Measurements from ENCODE around the gene ROBO1. TPM values are rescaled to one million over a fixed set of nuclear protein-coding genes. Genes with fewer than 3 reads are reported as not detected.
"Not testable (repeated sequence)": the region's sequence is repeated elsewhere in the genome, so short reads cannot be mapped to it uniquely, and the experiment has no call there.

Gene ROBO1
- total and polyA plus RNA-seq, 2 experiments from 2014 or later: 18.8 to 31.9 TPM

- WGBS, 2 experiments (ENCODE audit: low coverage in 1 of 2, low lambda C conversion rate in 2 of 2, missing lambda C conversion rate in 2 of 2): 82 to 89% methylated on average over 2 of the region's 2 CpGs
- in situ Hi-C loops (cut with MboI): no loop called here
Measured at GRCh38 chr3:79314962-79315361, 452.8 kb downstream of the ROBO1 start.

GRCh38 chr3:79314544-79314943 lies 453.3 kb downstream of the ROBO1 start:
- DNase-seq: no peak
- WGBS, 2 experiments (ENCODE audit: low coverage in 1 of 2, low lambda C conversion rate in 2 of 2, missing lambda C conversion rate in 2 of 2): 96 to 100% methylated on average over 1 of the region's 1 CpG
- Histone ChIP-seq H3K4me3 (no peak overlapping the region), H3K27me3 (replicated peaks; ENCODE audit: insufficient read depth) (no peaks in the 10 kb centered on the region), H3K4me2 (ENCODE audit: unreplicated experiment) (no peak overlapping the region), H3K36me3 (ENCODE audit: low read depth) (no peaks in the 10 kb centered on the region), H3F3A (ENCODE audit: insufficient read depth) (no peaks in the 10 kb centered on the region), H3K79me2 (ENCODE audit: insufficient read depth) (no peaks in the 10 kb centered on the region), H3K9me3 (ENCODE audit: low read depth) (no peaks in the 10 kb centered on the region), H3K27ac (no peak overlapping the region), H3K9me2 (ENCODE audit: insufficient read depth) (no peaks in the 10 kb centered on the region; the same call in 1 of the 2 replicates), H4K20me1 (ENCODE audit: insufficient read depth) (no peaks in the 10 kb centered on the region), H2AFZ (no peak overlapping the region), H3K4me1 (ENCODE audit: insufficient read depth) (no peaks in the 10 kb centered on the region), H3K9ac (no peak overlapping the region)
- in situ Hi-C loops (cut with MboI): no loop called here
- TF ChIP-seq EZH2 (IDR thresholded peaks at IDR 0.05; ENCODE audit: insufficient read depth, poor library complexity, severe bottlenecking): no peak

More at GRCh38 chr3:79314962-79315361, 452.8 kb downstream of the ROBO1 start:
- H3K79me2 ChIP-seq (ENCODE audit: insufficient read depth): no peaks in the 10 kb centered on the region
- no peaks in the 10 kb centered on the region for H4K20me1 ChIP-seq (ENCODE audit: insufficient read depth)
- H3K36me3 ChIP-seq (ENCODE audit: low read depth): no peaks in the 10 kb centered on the region
- H3K9me2 ChIP-seq (ENCODE audit: insufficient read depth): no peaks in the 10 kb centered on the region; the same call in 1 of the 2 replicates
- no peaks in the 10 kb centered on the region for H3F3A ChIP-seq (ENCODE audit: insufficient read depth)
- H3K9me3 ChIP-seq (ENCODE audit: low read depth): no peaks in the 10 kb centered on the region
- H2AFZ ChIP-seq: no peak overlapping the region
- H3K9ac ChIP-seq: no peak overlapping the region
- no peak for TF ChIP-seq EZH2 (IDR thresholded peaks at IDR 0.05; ENCODE audit: insufficient read depth, poor library complexity, severe bottlenecking)
- no peak for TF ChIP-seq EZH2phosphoT487 (IDR thresholded peaks at IDR 0.05; ENCODE audit: insufficient read depth, low read depth)
- H3K4me3 ChIP-seq: no peak overlapping the region
- no peak for DNase-seq
- H3K4me1 ChIP-seq (ENCODE audit: insufficient read depth): no peaks in the 10 kb centered on the region
- H3K27me3 ChIP-seq (replicated peaks; ENCODE audit: insufficient read depth): no peaks in the 10 kb centered on the region
- H3K27ac ChIP-seq: no peak overlapping the region
- no peak overlapping the region for H3K4me2 ChIP-seq (ENCODE audit: unreplicated experiment)

- Histone ChIP-seq H3K4me1 (ENCODE audit: insufficient read depth) (no peaks in the 10 kb centered on the region), H3K27ac (no peak overlapping the region), H3K9ac (no peak overlapping the region), H3K9me2 (ENCODE audit: insufficient read depth) (no peaks in the 10 kb centered on the region), H3K36me3 (ENCODE audit: low read depth) (no peaks in the 10 kb centered on the region), H4K20me1 (ENCODE audit: insufficient read depth) (no peaks in the 10 kb centered on the region), H3K27me3 (replicated peaks; ENCODE audit: insufficient read depth) (no peaks in the 10 kb centered on the region), H3K4me2 (ENCODE audit: unreplicated experiment) (no peak overlapping the region), H2AFZ (no peak overlapping the region), H3K9me3 (ENCODE audit: low read depth) (no peaks in the 10 kb centered on the region), H3K4me3 (no peak overlapping the region), H3K79me2 (ENCODE audit: insufficient read depth) (no peaks in the 10 kb centered on the region), H3F3A (ENCODE audit: insufficient read depth) (no peaks in the 10 kb centered on the region)
- TF ChIP-seq EZH2 (IDR thresholded peaks at IDR 0.05; ENCODE audit: insufficient read depth, poor library complexity, severe bottlenecking): no peak
- no peak for TF ChIP-seq EZH2phosphoT487 (IDR thresholded peaks at IDR 0.05; ENCODE audit: insufficient read depth, low read depth)
- in situ Hi-C loops (cut with MboI): no loop called here
- WGBS, 2 experiments (ENCODE audit: low coverage in 1 of 2, low lambda C conversion rate in 2 of 2, missing lambda C conversion rate in 2 of 2): 88 to 95% methylated on average over 1 of the region's 1 CpG
- no peak for DNase-seq
Measured at GRCh38 chr3:79310016-79310415, 457.8 kb downstream of the ROBO1 start.

GRCh38 chr3:79306934-79307570 lies 460.7 kb downstream of the ROBO1 start:
- H3K27ac ChIP-seq: no peak overlapping the region
- peak overlapping the region; percentile 28; the same call in 1 of the 2 replicates for H2AFZ ChIP-seq
- TF ChIP-seq EZH2phosphoT487 (IDR thresholded peaks at IDR 0.05; ENCODE audit: insufficient read depth, low read depth) (no peak), EZH2 (IDR thresholded peaks at IDR 0.05; ENCODE audit: insufficient read depth, poor library complexity, severe bottlenecking) (no peak)
- H3F3A ChIP-seq (ENCODE audit: insufficient read depth): no peaks in the 10 kb centered on the region
- in situ Hi-C loops (cut with MboI): no loop called here
- no peaks in the 10 kb centered on the region for H3K9me3 ChIP-seq (ENCODE audit: low read depth)
- H3K36me3 ChIP-seq (ENCODE audit: low read depth): no peaks in the 10 kb centered on the region
- no peaks in the 10 kb centered on the region for H3K4me1 ChIP-seq (ENCODE audit: insufficient read depth)
- 13 to 25% methylated on average over 1 of the region's 1 CpG for WGBS, 2 experiments (ENCODE audit: low coverage in 1 of 2, low lambda C conversion rate in 2 of 2, missing lambda C conversion rate in 2 of 2)
- no peak overlapping the region for H3K4me2 ChIP-seq (ENCODE audit: unreplicated experiment)
- H3K9ac ChIP-seq: no peak overlapping the region
- DNase-seq: no peak
- H3K27me3 ChIP-seq (replicated peaks; ENCODE audit: insufficient read depth): no peaks in the 10 kb centered on the region
- H3K4me3 ChIP-seq: no peak overlapping the region
- H3K79me2 ChIP-seq (ENCODE audit: insufficient read depth): no peaks in the 10 kb centered on the region
- no peaks in the 10 kb centered on the region for H4K20me1 ChIP-seq (ENCODE audit: insufficient read depth)
- H3K9me2 ChIP-seq (ENCODE audit: insufficient read depth): no peaks in the 10 kb centered on the region

- in situ Hi-C loops (cut with MboI); H3K4me2 ChIP-seq (ENCODE audit: unreplicated experiment); H3K9me3 ChIP-seq (ENCODE audit: low read depth); DNase-seq; H3K4me3 ChIP-seq; H3K27ac ChIP-seq; H4K20me1 ChIP-seq (ENCODE audit: insufficient read depth); H2AFZ ChIP-seq; H3K9me2 ChIP-seq (ENCODE audit: insufficient read depth); H3K27me3 ChIP-seq (replicated peaks; ENCODE audit: insufficient read depth); H3K9ac ChIP-seq; H3K79me2 ChIP-seq (ENCODE audit: insufficient read depth); H3K36me3 ChIP-seq (ENCODE audit: low read depth): not testable (repeated sequence)
- 92 to 94% methylated on average over 23 to 25 of the region's 40 CpGs for WGBS, 2 experiments (ENCODE audit: low coverage in 1 of 2, low lambda C conversion rate in 2 of 2, missing lambda C conversion rate in 2 of 2)
- peaks cover 15% of the 10 kb centered on the region for H3F3A ChIP-seq (ENCODE audit: insufficient read depth)
- H3K4me1 ChIP-seq (ENCODE audit: insufficient read depth): peaks cover 32% of the 10 kb centered on the region
Measured at GRCh38 chr3:79299949-79300635, 467.7 kb downstream of the ROBO1 start.
